ENCODE results near the gene TEX22.

GRCh38 chr14:105436891-105437722 is 38.8 kb downstream of the TEX22 start:
- TF ChIP-seq CTCF (IDR thresholded peaks at IDR 0.05) = no peak
- TF ChIP-seq POLR2A (IDR thresholded peaks at IDR 0.05) = no peak

Measured in lower leg skin (tissue), 3 donors.